ENCODE data around the gene SOCS7.

The SOCS7 gene

GRCh38 chr17:38428112-38428642 lies 76.5 kb downstream of the SOCS7 start, which contains the start of gene ARHGAP23:
Gene ARHGAP23, plus strand, starts transcription at chr17:38428464. Its CDS starts 22 bp downstream, at chr17:38428486.
- TF ChIP-seq GATA3 (IDR thresholded peaks at IDR 0.05; ENCODE audit: low read depth, low read length), result no peak
- no peak for TF ChIP-seq GATA2 (IDR thresholded peaks at IDR 0.05; ENCODE audit: low read depth, low read length)

GRCh38 chr17:38428643-38429371 lies 77.2 kb downstream of the SOCS7 start:
- TF ChIP-seq GATA2 (IDR thresholded peaks at IDR 0.05; ENCODE audit: low read depth, low read length) (no peak), GATA3 (IDR thresholded peaks at IDR 0.05; ENCODE audit: low read depth, low read length) (no peak)

GRCh38 chr17:38429476-38430100 lies 77.9 kb downstream of the SOCS7 start:
- TF ChIP-seq GATA3 (IDR thresholded peaks at IDR 0.05; ENCODE audit: low read depth, low read length), result no peak
- no peak for TF ChIP-seq GATA2 (IDR thresholded peaks at IDR 0.05; ENCODE audit: low read depth, low read length)

GRCh38 chr17:38430316-38430715 lies 78.7 kb downstream of the SOCS7 start:
- TF ChIP-seq GATA2 (IDR thresholded peaks at IDR 0.05; ENCODE audit: low read depth, low read length), result no peak
- no peak for TF ChIP-seq GATA3 (IDR thresholded peaks at IDR 0.05; ENCODE audit: low read depth, low read length)

- no peak for TF ChIP-seq GATA2 (IDR thresholded peaks at IDR 0.05; ENCODE audit: low read depth, low read length)
- TF ChIP-seq GATA3 (IDR thresholded peaks at IDR 0.05; ENCODE audit: low read depth, low read length), result no peak
Observed at GRCh38 chr17:38430822-38431221, 79.2 kb downstream of the SOCS7 start.

GRCh38 chr17:38431346-38432145 lies 79.9 kb downstream of the SOCS7 start:
- TF ChIP-seq GATA2 (IDR thresholded peaks at IDR 0.05; ENCODE audit: low read depth, low read length) (no peak), GATA3 (IDR thresholded peaks at IDR 0.05; ENCODE audit: low read depth, low read length) (no peak)

GRCh38 chr17:38434178-38434665 lies 82.6 kb downstream of the SOCS7 start:
- TF ChIP-seq GATA2 (IDR thresholded peaks at IDR 0.05; ENCODE audit: low read depth, low read length), result no peak
- no peak for TF ChIP-seq GATA3 (IDR thresholded peaks at IDR 0.05; ENCODE audit: low read depth, low read length)

GRCh38 chr17:38435795-38436194 lies 84.2 kb downstream of the SOCS7 start:
- TF ChIP-seq GATA2 (IDR thresholded peaks at IDR 0.05; ENCODE audit: low read depth, low read length) (peak; percentile 73), GATA3 (IDR thresholded peaks at IDR 0.05; ENCODE audit: low read depth, low read length) (no peak)

- TF ChIP-seq GATA2 (IDR thresholded peaks at IDR 0.05; ENCODE audit: low read depth, low read length) (no peak), GATA3 (IDR thresholded peaks at IDR 0.05; ENCODE audit: low read depth, low read length) (no peak)
Observed at GRCh38 chr17:38436386-38436785, 84.7 kb downstream of the SOCS7 start.

- TF ChIP-seq GATA3 (IDR thresholded peaks at IDR 0.05; ENCODE audit: low read depth, low read length) (no peak), GATA2 (IDR thresholded peaks at IDR 0.05; ENCODE audit: low read depth, low read length) (no peak)
Observed at GRCh38 chr17:38439436-38439835, 87.8 kb downstream of the SOCS7 start.

GRCh38 chr17:38440614-38441397 lies 89.2 kb downstream of the SOCS7 start:
- TF ChIP-seq GATA3 (IDR thresholded peaks at IDR 0.05; ENCODE audit: low read depth, low read length) (no peak), GATA2 (IDR thresholded peaks at IDR 0.05; ENCODE audit: low read depth, low read length) (no peak)

- TF ChIP-seq GATA3 (IDR thresholded peaks at IDR 0.05; ENCODE audit: low read depth, low read length), result no peak
- no peak for TF ChIP-seq GATA2 (IDR thresholded peaks at IDR 0.05; ENCODE audit: low read depth, low read length)
Observed at GRCh38 chr17:38441429-38442061, 89.9 kb downstream of the SOCS7 start.

GRCh38 chr17:38442548-38442947 lies 90.9 kb downstream of the SOCS7 start:
- no peak for TF ChIP-seq GATA2 (IDR thresholded peaks at IDR 0.05; ENCODE audit: low read depth, low read length)
- TF ChIP-seq GATA3 (IDR thresholded peaks at IDR 0.05; ENCODE audit: low read depth, low read length), result no peak

All from SH-SY5Y (cell line).